HG02798 (cell line): Measurements from ENCODE around the gene SMG7.

ENCODE experiments used
- ATAC-seq: cut with Tn5 transposase; IDR thresholded peaks from one replicate; pipeline ENCODE4 v1.9.1; 2021; ENCODE audit warnings: mild to moderate bottlenecking; ENCODE audit not compliant: unreplicated experiment, poor library complexity

SMG7 gene

GRCh38 chr1:183508694-183509093 lies 36.4 kb downstream of the SMG7 start:
- ATAC-seq: no peak

GRCh38 chr1:183512450-183512849 lies 40.2 kb downstream of the SMG7 start:
- no peak for ATAC-seq

GRCh38 chr1:183514235-183514634 lies 41.9 kb downstream of the SMG7 start:
- ATAC-seq: no peak

- ATAC-seq: no peak
Observed at GRCh38 chr1:183515002-183515689, 42.8 kb downstream of the SMG7 start.

GRCh38 chr1:183516725-183517124 lies 44.4 kb downstream of the SMG7 start:
- ATAC-seq: no peak

GRCh38 chr1:183517401-183517800 lies 45.1 kb downstream of the SMG7 start:
- no peak for ATAC-seq

- ATAC-seq: no peak
Observed at GRCh38 chr1:183520379-183520778, 48.1 kb downstream of the SMG7 start.

- ATAC-seq: no peak
Observed at GRCh38 chr1:183522104-183522503, 49.8 kb downstream of the SMG7 start.

- no peak for ATAC-seq
Observed at GRCh38 chr1:183528577-183528976, 56.3 kb downstream of the SMG7 start.

GRCh38 chr1:183533617-183534174 lies 61.4 kb downstream of the SMG7 start:
- no peak for ATAC-seq

- no peak for ATAC-seq
Observed at GRCh38 chr1:183537405-183537804, 65.1 kb downstream of the SMG7 start.

- ATAC-seq: no peak
Observed at GRCh38 chr1:183543619-183544204, 71.4 kb downstream of the SMG7 start.

- no peak for ATAC-seq
Observed at GRCh38 chr1:183544598-183545297, 72.4 kb downstream of the SMG7 start.

GRCh38 chr1:183546427-183546826 lies 74.1 kb downstream of the SMG7 start:
- no peak for ATAC-seq

GRCh38 chr1:183548116-183548515 lies 75.8 kb downstream of the SMG7 start:
- ATAC-seq: no peak

- ATAC-seq: no peak
Observed at GRCh38 chr1:183550915-183551314, 78.6 kb downstream of the SMG7 start.

GRCh38 chr1:183551924-183552323 lies 79.6 kb downstream of the SMG7 start:
- no peak for ATAC-seq

- ATAC-seq: no peak
Observed at GRCh38 chr1:183552441-183552840, 80.1 kb downstream of the SMG7 start.

GRCh38 chr1:183552891-183553290 lies 80.6 kb downstream of the SMG7 start:
- ATAC-seq: no peak

- ATAC-seq: no peak
Observed at GRCh38 chr1:183553331-183553730, 81.0 kb downstream of the SMG7 start.

GRCh38 chr1:183553764-183554163 lies 81.5 kb downstream of the SMG7 start:
- no peak for ATAC-seq
